ENCODE measurements around the gene TNFRSF9. TPM values are rescaled to one million over a fixed set of nuclear protein-coding genes. Genes with fewer than 3 reads are reported as not detected.

The TNFRSF9 gene
- total and polyA plus RNA-seq, 2 of the 8 experiments (the other 6 are each of a cell fraction or from before 2014, with no cell fraction given): not detected

- TF ChIP-seq NRF1 (IDR thresholded peaks at IDR 0.05; ENCODE audit: low read depth, low read length): no peak
- TF ChIP-seq RXRA (IDR thresholded peaks at IDR 0.05; ENCODE audit: insufficient read depth, low read depth, low read length): no peak
- no peak for TF ChIP-seq CBX8 (IDR thresholded peaks at IDR 0.05; ENCODE audit: borderline replicate concordance, low read depth, low read length)
- no peak for TF ChIP-seq GTF2F1 (IDR thresholded peaks at IDR 0.05; ENCODE audit: borderline replicate concordance, low read depth, low read length)
- TF ChIP-seq HDAC6 (IDR thresholded peaks at IDR 0.05; ENCODE audit: low read depth, low read length): no peak
- TF ChIP-seq EZH2 (IDR thresholded peaks at IDR 0.05; ENCODE audit: low read depth, low read length, severe bottlenecking): no peak
- no peak for TF ChIP-seq CEBPB (IDR thresholded peaks at IDR 0.05; ENCODE audit: low read depth, low read length)
Measured at GRCh38 chr1:7869136-7869920, 71.3 kb downstream of the TNFRSF9 start (continued).

All from H1 (cell line).